GM19455 (cell line): Measurements from ENCODE around the gene PCSK7.

Source experiments
- ATAC-seq: cut with Tn5 transposase; IDR thresholded peaks from one replicate; pipeline ENCODE4 v1.9.1; 2021; ENCODE audit not compliant: unreplicated experiment

PCSK7 gene

DNA sequence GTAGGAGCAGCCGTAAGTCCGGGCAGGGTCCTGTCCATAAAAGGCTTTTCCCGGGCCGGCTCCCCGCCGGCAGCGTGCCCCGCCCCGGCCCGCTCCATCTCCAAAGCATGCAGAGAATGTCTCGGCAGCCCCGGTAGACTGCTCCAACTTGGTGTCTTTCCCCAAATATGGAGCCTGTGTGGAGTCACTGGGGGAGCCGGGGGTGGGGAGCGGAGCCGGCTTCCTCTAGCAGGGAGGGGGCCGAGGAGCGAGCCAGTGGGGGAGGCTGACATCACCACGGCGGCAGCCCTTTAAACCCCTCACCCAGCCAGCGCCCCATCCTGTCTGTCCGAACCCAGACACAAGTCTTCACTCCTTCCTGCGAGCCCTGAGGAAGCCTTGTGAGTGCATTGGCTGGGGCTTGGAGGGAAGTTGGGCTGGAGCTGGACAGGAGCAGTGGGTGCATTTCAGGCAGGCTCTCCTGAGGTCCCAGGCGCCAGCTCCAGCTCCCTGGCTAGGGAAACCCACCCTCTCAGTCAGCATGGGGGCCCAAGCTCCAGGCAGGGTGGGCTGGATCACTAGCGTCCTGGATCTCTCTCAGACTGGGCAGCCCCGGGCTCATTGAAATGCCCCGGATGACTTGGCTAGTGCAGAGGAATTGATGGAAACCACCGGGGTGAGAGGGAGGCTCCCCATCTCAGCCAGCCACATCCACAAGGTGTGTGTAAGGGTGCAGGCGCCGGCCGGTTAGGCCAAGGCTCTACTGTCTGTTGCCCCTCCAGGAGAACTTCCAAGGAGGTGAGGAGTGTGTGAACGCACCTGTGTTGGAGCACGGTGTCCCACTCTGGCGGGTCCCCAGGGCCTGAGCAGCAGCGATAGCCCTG, 32.6 kb downstream of the PCSK7 start, which contains the start of gene TAGLN:
Gene TAGLN (plus strand): TSS at position 318 of the 863 bp plus-strand sequence. CDS start 3,644 bp downstream, outside the sequence.
- ATAC-seq: no peak

GRCh38 chr11:117198613-117199012, 33.3 kb downstream of the PCSK7 start:
- ATAC-seq: no peak

DNA sequence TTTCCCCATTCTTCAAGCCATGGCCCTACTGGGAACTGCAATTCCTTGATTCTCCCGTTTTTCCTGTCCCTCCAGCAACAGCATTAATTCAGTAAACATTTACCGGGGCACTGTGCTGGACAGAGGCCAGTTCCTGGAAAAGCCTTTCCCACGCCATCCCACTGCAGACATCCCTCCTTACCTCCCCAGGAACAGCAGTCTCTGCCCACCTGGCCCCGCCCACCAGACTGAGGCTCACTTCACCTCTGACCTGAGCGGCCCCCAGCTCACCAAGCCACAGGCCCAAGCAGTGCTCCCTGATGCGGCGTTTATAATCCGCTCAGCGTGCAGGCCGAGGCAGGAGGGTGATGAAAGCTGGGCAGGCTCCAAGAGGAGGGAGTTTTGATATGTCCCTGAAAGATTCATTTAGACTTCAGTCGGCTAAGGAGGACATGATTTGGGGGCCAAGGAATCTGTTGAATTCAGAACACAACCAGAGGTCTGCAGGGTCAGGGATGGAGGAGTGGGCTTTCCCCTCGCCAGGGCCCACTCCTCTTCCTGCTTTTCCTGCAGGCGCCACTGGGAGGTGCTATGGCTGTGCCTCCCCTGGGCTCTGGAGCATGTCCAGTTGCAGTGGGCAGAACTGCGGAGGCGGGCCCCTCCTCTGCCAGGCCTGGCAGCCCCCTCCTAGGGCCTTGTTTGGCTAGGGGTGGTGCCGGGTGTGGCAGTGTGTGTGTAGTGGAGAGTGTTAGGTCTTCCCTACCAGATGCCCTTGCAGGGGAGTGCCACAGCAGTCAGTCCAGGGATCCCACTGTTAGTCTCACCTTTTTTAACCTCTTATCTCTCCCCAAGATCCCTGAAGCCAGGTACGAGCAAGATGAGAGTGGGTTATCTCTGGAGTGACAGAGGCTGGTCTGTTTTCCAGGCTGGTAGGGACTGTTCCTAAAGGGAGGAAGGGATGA, 34.1 kb downstream of the PCSK7 start:
- no peak for ATAC-seq

- no peak for ATAC-seq
Observed at GRCh38 chr11:117197006-117197405, 34.9 kb downstream of the PCSK7 start.

DNA sequence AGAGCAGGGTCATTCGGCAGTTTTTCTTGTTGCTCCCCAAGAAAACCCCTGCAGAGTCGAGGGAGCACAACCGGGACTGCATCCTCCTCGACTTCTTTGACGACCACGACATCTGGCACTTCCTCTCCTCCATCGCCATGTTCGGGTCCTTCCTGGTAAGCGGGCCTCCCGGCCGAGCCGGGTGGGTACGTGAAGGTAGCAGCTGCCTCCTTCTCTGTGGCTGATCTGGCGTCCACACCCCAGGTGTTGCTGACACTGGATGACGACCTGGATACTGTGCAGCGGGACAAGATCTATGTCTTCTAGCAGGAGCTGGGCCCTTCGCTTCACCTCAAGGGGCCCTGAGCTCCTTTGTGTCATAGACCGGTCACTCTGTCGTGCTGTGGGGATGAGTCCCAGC, 36.1 kb downstream of the PCSK7 start:
- ATAC-seq: no peak

DNA sequence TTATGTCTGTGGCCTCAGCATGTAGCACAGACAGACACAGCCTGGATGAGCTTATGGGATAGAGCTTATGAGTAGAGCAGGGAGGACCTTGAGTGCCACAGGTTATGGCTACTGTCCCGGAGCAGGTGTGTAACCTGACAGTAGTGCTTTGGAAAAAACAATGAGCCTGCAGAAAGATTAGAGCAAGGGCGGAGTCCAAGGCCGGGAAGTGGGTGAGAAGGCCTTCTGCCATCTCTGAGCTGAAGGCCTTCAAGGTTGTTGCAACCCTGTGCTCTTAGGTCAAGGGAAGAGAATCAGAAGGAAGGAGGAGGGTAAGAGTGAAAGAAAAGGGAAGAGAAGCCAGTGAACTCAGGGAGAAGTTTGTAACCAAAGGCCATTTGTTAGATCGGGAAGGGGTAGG, 36.6 kb downstream of the PCSK7 start:
- no peak for ATAC-seq

DNA sequence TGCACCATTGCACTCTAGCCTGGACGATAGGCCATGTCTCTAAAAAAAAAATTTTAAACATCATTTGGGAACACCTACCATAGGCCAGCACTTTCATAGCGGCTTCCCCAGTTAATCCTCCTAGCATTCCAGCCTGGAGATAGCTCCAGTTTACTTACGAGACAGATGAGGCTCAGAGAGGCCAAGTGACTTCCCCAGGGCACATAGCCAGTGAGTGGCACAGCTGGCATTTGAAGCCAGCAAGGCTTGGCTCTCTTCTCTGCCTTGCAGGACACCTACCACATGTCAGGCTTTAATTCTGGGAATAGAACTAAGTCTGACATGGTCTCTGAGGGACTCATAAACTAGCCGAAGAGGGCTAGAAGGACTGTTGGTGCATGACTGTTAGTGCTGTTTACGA, 37.6 kb downstream of the PCSK7 start:
- ATAC-seq: no peak

GRCh38 chr11:117193130-117194020, 38.5 kb downstream of the PCSK7 start:
- ATAC-seq: no peak

DNA sequence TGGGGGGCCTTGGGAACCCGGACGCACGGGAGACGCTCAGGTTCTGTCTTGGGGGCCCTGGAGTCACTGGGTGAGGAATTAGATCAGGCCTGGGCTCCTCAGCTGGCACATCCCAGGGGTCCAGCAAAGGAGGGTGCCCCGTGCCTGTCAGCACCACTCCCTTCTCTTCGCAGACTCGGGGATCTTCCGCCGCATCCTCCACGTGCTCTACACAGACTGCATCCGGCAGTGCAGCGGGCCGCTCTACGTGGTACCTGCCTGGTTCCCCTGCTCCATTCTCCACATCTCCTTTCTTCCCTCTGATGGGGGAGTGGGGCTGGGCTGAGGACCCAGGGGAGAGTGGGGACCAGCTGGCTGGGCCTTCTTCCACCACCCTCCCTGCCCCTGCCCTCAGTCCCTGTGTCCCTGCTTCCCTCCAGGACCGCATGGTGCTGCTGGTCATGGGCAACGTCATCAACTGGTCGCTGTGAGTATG, 39.4 kb downstream of the PCSK7 start:
- no peak for ATAC-seq

GRCh38 chr11:117191680-117192400, 40.0 kb downstream of the PCSK7 start:
- ATAC-seq: no peak

- ATAC-seq: no peak
Observed at GRCh38 chr11:117189941-117190544, 41.8 kb downstream of the PCSK7 start.

- no peak for ATAC-seq
Observed at GRCh38 chr11:117189191-117189940, 42.5 kb downstream of the PCSK7 start.

DNA sequence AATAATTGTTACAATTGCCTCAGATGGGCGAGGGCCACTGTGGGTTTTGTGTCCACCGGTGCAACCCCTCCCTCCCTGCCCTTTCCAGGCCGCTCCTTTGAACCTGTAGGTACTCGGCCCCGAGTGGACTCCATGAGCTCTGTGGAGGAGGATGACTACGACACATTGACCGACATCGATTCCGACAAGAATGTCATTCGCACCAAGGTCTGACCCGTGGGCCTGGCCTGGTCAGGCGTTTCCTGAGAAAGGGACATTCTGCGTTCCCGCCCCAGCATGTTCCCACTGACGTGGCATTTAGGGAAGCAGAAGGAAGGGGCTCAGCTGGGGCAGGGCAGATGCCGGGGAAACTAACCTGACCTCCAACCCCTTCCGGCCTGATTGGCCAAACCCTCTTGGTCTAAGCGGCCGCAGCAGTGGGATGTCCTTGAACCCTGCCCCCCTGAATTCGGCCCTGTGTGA, 43.2 kb downstream of the PCSK7 start:
- ATAC-seq: no peak

DNA sequence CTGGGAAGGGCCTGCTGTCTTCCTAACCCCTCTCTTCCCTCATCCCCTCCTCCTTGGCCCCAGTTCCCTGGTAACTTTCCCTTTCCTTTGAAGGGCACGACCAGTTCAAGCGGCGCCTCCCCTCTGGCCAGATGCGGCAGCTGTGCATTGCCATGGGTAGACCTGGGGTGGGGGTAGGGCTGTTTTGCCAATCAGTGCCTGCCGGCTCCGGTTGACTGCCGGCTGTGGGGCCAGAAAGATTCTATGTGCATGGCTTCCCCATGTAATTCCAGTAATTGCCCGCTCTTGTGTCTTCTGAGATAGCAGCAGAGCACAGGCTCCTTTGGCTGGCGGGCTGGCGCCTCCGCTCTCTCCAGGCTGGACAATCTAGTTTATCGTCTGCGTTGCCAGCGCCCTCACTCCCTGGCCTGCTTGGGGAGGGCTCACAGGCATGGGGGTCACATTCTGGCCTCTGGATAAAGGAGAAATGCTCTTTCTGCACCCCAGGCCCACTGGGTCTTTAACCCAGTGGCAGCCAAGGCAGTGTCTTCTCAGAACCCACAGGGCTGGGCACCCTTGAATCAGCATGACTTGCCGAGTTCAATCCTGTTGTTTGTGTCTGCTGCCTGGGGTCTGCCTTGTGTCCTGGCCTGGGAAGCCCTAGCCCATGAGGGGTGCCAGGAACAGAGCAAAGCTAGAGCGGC, 43.9 kb downstream of the PCSK7 start:
- no peak for ATAC-seq

DNA sequence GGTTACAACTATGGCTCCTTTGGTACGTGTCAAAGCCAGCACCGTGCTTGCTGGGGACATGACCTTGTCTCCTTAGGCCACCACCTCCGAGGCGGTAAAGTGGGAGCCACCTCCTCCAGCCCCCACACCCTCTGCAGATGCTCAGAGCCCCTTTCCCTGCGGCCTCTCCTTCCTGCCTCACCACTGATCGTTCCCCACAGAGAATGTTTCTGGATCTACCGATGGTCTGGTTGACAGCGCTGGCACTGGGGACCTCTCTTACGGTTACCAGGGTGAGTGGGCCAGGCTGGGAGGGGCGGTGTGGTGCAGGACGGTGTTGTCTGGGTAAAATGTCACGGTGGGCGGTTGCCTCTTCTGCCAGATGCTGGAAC, 44.5 kb downstream of the PCSK7 start:
- ATAC-seq: no peak

- no peak for ATAC-seq
Observed at GRCh38 chr11:117187007-117187406, 44.9 kb downstream of the PCSK7 start.

DNA sequence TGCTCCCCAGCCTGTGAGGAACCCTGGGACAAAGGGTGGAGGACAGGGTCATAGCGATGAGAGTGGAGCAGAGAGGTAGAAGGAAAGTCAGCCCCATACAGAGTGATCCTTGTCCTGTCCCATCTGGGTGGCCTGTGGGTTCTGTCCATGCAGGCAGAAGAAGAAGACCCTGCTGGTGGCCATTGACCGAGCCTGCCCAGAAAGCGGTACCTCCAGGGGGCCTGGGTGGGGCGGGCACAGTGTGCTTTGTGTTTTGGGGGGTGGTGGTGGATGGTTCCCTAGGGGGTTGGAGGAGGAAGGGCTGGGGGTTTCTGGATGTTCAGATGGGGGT, 45.5 kb downstream of the PCSK7 start:
- no peak for ATAC-seq

DNA sequence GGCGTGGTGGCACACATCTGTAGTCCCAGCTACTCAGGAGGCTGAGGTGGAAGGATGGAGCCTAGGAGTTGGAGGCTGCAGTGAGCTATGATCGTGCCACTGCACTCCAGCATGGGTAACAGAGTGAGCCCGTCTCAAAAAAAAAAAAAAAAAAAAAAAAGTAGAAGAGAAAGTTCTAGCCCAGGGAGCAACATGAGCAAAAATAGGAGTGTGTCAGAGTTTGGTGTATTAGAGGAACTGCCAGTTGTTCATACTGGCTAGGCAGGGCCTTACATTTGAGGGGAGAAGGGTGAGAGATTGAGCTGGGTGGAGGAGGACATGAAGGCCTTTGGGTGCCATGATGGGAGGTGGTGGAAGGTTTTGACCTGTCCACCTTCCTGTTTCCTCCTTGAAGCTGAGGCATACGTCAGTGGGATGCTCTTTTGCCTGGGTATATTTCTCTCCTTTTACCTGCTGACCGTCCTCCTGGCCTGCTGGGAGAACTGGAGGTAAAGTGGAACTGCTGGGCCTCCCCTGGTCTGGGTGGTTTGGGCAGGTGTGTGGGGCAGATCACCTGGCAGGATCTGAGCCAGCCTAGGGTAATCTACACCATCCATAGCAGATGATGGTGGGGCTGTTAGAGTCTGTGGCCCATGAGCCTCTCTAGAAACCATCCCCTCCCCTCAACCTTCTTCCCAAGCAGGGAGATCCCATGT, 46.0 kb downstream of the PCSK7 start:
- ATAC-seq: no peak
